Mucosa of stomach (tissue), 1 donor: ENCODE results near the gene LIMD2.
"Not testable (repeated sequence)": the region's sequence is repeated elsewhere in the genome, so short reads cannot be mapped to it uniquely, and the experiment has no call there.

ENCODE experiments used
- H3K27me3 ChIP-seq: one replicate; pipeline ENCODE4 v1.7.0; 2013; ENCODE audit warnings: mild to moderate bottlenecking, low read length; ENCODE audit not compliant: control insufficient read depth, insufficient read depth
- H3K36me3 ChIP-seq: one replicate; pipeline ENCODE4 v1.7.0; 2013; ENCODE audit warnings: low read length; ENCODE audit not compliant: control insufficient read depth, insufficient read depth
- H3K4me1 ChIP-seq: one replicate; pipeline ENCODE4 v1.7.0; 2013; ENCODE audit warnings: mild to moderate bottlenecking, low read length; ENCODE audit not compliant: control insufficient read depth, insufficient read depth
- H3K4me3 ChIP-seq: one replicate; pipeline ENCODE4 v1.7.0; 2013; ENCODE audit warnings: low read length
- H3K9ac ChIP-seq: one replicate; pipeline ENCODE4 v1.7.0; 2013; ENCODE audit warnings: mild to moderate bottlenecking, low read length, moderate library complexity
- H3K9me3 ChIP-seq: one replicate; pipeline ENCODE4 v1.7.0; 2013; ENCODE audit warnings: mild to moderate bottlenecking, low read length, moderate library complexity; ENCODE audit not compliant: control insufficient read depth
- donor health status: Pancreatic carcinoma.

LIMD2 gene

DNA sequence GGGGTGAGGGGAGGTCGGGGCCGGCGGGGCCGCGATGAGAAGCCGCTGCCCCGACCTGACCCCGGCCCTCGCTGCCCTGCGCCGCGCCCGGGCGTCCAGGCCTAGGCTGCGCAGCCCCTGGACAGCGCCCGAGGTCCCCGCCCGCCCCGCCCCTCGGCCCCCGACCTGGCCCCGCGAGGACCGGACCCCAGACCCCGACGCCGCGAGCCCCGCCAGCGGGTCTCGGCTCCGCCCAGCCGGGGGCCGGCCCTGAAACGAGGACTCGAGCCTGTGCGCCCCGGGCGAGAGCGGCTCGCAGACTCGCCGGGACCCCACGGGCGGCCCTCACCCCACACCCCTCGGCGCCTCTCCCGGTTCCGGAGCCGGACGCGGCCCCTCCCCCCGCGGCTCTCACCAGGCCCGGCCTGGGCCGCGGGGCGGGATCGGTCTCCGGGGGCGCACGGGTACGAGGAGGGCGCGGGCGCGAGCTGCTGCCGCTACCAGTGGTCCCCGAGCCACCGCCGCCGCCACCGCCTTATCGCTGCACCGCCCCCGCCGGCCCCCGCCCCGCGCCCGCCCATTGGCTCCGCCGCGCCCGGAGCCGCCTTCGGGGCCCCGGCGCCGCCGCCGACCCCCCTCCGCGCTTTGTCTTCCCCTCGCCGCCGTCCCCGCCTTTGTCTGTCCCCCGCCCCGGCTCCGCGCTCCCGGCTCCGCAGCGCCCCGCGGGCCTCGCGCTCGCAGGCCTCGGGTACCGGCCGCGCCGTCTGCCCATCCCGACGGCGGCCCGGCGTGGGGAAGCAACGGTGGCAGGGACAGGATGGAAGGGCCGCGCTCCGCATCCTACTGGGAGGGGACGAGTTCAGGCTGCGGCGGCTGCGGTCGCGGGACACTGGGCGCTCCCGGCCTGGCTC is at the start of gene LIMD2:
Gene LIMD2, minus strand, starts transcription at position 488 of the 890 bp plus-strand sequence. CDS start 827 bp downstream, outside the sequence.
- peaks cover 6% of the 10 kb centered on the region for H3K27me3 ChIP-seq
- H3K36me3 ChIP-seq = no peaks in the 10 kb centered on the region
- H3K4me3 ChIP-seq = no peak within 1 kb of the TSS
- H3K9me3 ChIP-seq = no peaks in the 10 kb centered on the region
- H3K4me1 ChIP-seq = peaks cover 25% of the 10 kb centered on the region
- H3K9ac ChIP-seq = peak within 1 kb of the TSS; percentile 39

- H3K36me3 ChIP-seq = no peaks in the 10 kb centered on the region
- H3K4me3 ChIP-seq = peak within 1 kb of the TSS; percentile 70
- H3K27me3 ChIP-seq = no peaks in the 10 kb centered on the region
- no peaks in the 10 kb centered on the region for H3K9me3 ChIP-seq
- peaks cover 6% of the 10 kb centered on the region for H3K4me1 ChIP-seq
- H3K9ac ChIP-seq = peak within 1 kb of the TSS; percentile 88
These were observed 41.7 kb upstream of the LIMD2 start, which contains the start of gene STRADA for GRCh38 chr17:63741408-63742173. Gene STRADA, minus strand, starts transcription at chr17:63741799. Its CDS starts 13,430 bp downstream, at chr17:63728369.

GRCh38 chr17:63741143-63741407 is 41.1 kb upstream of the LIMD2 start:
- Histone ChIP-seq H3K9me3 (no peaks in the 10 kb centered on the region), H3K4me1 (peaks cover 6% of the 10 kb centered on the region), H3K27me3 (no peaks in the 10 kb centered on the region), H3K4me3 (peak overlapping the region; percentile 70), H3K9ac (peak overlapping the region; percentile 88), H3K36me3 (no peaks in the 10 kb centered on the region)

- peak overlapping the region; percentile 70 for H3K4me3 ChIP-seq
- H3K27me3 ChIP-seq = no peaks in the 10 kb centered on the region
- H3K9me3 ChIP-seq = no peaks in the 10 kb centered on the region
- H3K36me3 ChIP-seq = no peaks in the 10 kb centered on the region
- peak overlapping the region; percentile 88 for H3K9ac ChIP-seq
- H3K4me1 ChIP-seq = peaks cover 6% of the 10 kb centered on the region
These were observed 40.7 kb upstream of the LIMD2 start for GRCh38 chr17:63740464-63741142.

GRCh38 chr17:63735691-63736090 is 35.8 kb upstream of the LIMD2 start:
- no peaks in the 10 kb centered on the region for H3K27me3 ChIP-seq
- no peaks in the 10 kb centered on the region for H3K9me3 ChIP-seq
- H3K4me3 ChIP-seq = no peak overlapping the region
- H3K9ac ChIP-seq = no peak overlapping the region
- peaks cover 3% of the 10 kb centered on the region for H3K4me1 ChIP-seq
- H3K36me3 ChIP-seq = no peaks in the 10 kb centered on the region

GRCh38 chr17:63722403-63722802 is 22.5 kb upstream of the LIMD2 start:
- Histone ChIP-seq H3K9ac (no peak overlapping the region), H3K4me1 (no peaks in the 10 kb centered on the region), H3K36me3 (no peaks in the 10 kb centered on the region), H3K9me3 (no peaks in the 10 kb centered on the region), H3K27me3 (no peaks in the 10 kb centered on the region), H3K4me3 (no peak overlapping the region)

DNA sequence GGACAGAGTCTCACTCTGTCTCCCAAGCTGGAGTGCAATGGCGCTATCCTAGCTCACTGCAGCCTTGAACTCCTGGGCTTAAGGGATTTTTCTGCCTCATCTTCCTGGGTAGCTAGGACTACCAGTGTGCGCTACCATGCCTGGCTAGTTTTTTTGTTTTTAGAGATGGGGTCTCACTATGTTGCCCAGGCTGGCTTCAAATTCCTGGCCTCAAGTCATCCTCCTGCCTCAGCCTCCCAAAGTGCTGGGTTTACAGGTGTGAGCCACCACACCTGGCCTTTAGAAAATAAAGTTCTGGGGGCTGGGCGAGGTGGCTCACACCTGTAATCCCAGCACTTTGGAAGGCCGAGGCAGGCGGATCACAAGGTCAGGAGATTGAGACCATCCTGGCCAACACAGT is 20.3 kb upstream of the LIMD2 start:
- not testable (repeated sequence) for H3K9ac ChIP-seq, H3K4me1 ChIP-seq, H3K27me3 ChIP-seq, H3K9me3 ChIP-seq, H3K4me3 ChIP-seq, H3K36me3 ChIP-seq

- Histone ChIP-seq H3K4me3 (no peak overlapping the region), H3K36me3 (no peaks in the 10 kb centered on the region), H3K27me3 (no peaks in the 10 kb centered on the region), H3K9me3 (no peaks in the 10 kb centered on the region), H3K9ac (no peak overlapping the region), H3K4me1 (no peaks in the 10 kb centered on the region)
These were observed 19.1 kb upstream of the LIMD2 start for GRCh38 chr17:63718988-63719387.

DNA sequence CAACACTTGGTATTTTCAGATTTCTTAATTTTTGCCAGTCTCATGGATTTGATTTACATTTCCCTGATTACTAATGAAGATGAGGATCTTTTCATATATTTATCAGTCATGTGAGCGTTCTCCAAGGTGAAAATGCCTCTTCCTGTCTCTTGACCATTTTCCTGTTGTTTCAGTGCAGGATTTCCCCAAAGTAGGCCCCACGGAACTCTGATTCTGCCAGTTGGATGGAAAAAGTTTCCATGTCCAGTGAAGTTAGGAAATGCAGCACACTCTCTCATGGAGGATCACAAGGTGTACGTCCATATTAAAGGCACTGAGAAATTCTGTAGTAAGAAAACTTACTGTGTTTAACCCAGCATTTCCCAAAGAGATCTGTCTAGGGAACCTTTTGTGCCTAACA is 16.5 kb upstream of the LIMD2 start:
- H3K9me3 ChIP-seq = no peaks in the 10 kb centered on the region
- H3K36me3 ChIP-seq = no peaks in the 10 kb centered on the region
- no peaks in the 10 kb centered on the region for H3K4me1 ChIP-seq
- no peaks in the 10 kb centered on the region for H3K27me3 ChIP-seq
- H3K4me3 ChIP-seq = no peak overlapping the region
- no peak overlapping the region for H3K9ac ChIP-seq

DNA sequence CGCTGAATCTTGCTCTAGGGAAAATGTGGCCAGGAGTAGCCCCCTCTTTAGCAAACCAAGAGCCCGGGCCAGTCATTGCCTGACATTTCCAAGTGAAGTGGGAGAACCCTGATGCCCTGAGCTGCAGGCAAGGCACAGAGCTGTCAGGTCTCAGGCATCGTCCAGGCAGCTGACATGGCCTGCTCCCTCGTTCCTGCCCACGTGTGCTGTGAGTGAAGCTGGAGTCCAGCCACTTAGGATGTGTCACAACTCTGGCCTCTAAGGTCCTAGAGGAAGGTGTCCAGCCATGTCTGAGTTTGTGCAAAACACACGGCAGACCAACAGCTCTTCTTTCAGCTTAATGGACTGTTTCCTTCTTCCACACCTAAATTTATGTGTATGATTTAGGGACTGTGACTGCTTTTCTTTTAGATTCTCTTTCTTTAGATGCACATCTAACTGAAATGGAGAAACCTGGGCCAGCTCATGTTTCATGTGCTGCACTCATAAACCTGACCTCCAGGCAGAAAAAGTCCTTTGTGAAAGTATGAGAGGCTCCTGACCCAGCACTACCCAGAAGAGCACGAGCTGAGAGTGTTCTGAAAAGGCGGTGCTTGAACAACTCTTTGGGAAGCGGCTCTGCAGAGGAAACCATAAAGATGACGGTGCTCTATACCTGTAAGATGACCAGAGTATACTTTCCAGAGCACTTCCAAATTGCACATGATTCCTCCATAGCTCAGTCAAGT is 14.8 kb upstream of the LIMD2 start:
- H3K36me3 ChIP-seq = no peaks in the 10 kb centered on the region
- no peak overlapping the region for H3K9ac ChIP-seq
- H3K4me3 ChIP-seq = no peak overlapping the region
- H3K4me1 ChIP-seq = no peaks in the 10 kb centered on the region
- H3K9me3 ChIP-seq = no peaks in the 10 kb centered on the region
- no peaks in the 10 kb centered on the region for H3K27me3 ChIP-seq

DNA sequence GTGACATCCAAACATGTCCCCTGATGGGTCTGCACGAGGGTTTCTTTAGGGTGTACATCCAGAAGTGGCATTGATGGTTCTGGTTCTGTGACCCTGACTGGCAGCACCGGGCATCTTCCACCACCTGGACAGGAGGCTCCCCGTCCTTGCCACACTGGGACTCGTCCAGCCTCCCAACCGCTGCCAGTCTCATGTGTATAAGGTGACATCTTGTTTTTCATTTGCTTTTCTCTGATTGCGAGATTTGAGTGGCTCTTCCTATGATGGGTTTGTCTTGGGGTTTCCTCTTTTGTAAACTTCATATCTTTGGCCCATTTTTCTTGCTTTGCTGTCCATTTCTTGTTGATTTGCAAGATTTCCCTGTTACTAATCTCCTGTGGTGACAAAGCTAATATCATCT is 9.2 kb upstream of the LIMD2 start:
- Histone ChIP-seq H3K27me3 (no peaks in the 10 kb centered on the region), H3K4me1 (no peaks in the 10 kb centered on the region), H3K36me3 (no peaks in the 10 kb centered on the region), H3K4me3 (no peak overlapping the region), H3K9me3 (no peaks in the 10 kb centered on the region), H3K9ac (no peak overlapping the region)
